GM23338 (cell line): ENCODE data around the gene CPXM2. TPM values are rescaled to one million over a fixed set of nuclear protein-coding genes. Genes with fewer than 3 reads are reported as not detected.

Experiments
- ATAC-seq: fragments of 200-7000 bp; cut with Tn5 transposase; 3 replicates; pipeline ENCODE4 v1.9.1; 2020
- DNase-seq: peaks from one replicate; pipeline ENCODE4 v3.0.0-alpha.2; 2015; ENCODE audit warnings: low spot score
- H2AFZ ChIP-seq: fragments of 200-600 bp; sonication (generic); 2 replicates; pipeline ENCODE4 v1.8.0; 2016; ENCODE audit warnings: antibody characterized with exemption, mild to moderate bottlenecking, moderate library complexity
- H3F3A ChIP-seq: fragments of 200-600 bp; sonication (generic); replicated peaks from 2 replicates; pipeline ENCODE4 v1.8.0; 2017; ENCODE audit warnings: antibody characterized with exemption, mixed run types, low read depth
- H3K27ac ChIP-seq: fragments of 200-600 bp; sonication (generic); 2 replicates; pipeline ENCODE4 v1.6.1; 2016; ENCODE audit warnings: low read depth
- H3K27me3 ChIP-seq: fragments of 200-600 bp; sonication (generic); 2 replicates; pipeline ENCODE4 v1.8.0; 2016; ENCODE audit warnings: mild to moderate bottlenecking, mixed run types, moderate library complexity; ENCODE audit not compliant: insufficient read depth
- H3K36me3 ChIP-seq: fragments of 200-600 bp; sonication (generic); 2 replicates; pipeline ENCODE4 v1.8.0; 2016; ENCODE audit warnings: mild to moderate bottlenecking; ENCODE audit not compliant: insufficient read depth
- H3K4me1 ChIP-seq: fragments of 200-600 bp; sonication (generic); 2 replicates; pipeline ENCODE4 v1.8.0; 2016; ENCODE audit warnings: mild to moderate bottlenecking, moderate library complexity; ENCODE audit not compliant: insufficient read depth
- H3K4me2 ChIP-seq: fragments of 200-600 bp; sonication (generic); 2 replicates; pipeline ENCODE4 v1.7.1; 2017; ENCODE audit warnings: mixed run types
- H3K4me3 ChIP-seq: fragments of 200-600 bp; sonication (generic); 2 replicates; pipeline ENCODE4 v1.6.1; 2016; ENCODE audit warnings: mixed run types
- H3K79me2 ChIP-seq: fragments of 200-600 bp; sonication (generic); replicated peaks from 2 replicates; pipeline ENCODE4 v1.8.0; 2017; ENCODE audit warnings: mild to moderate bottlenecking; ENCODE audit not compliant: insufficient read depth
- H3K9me2 ChIP-seq: fragments of 200-600 bp; sonication (generic); 2 replicates; pipeline ENCODE4 v1.8.0; 2017; ENCODE audit not compliant: insufficient read depth
- H4K20me1 ChIP-seq: fragments of 200-600 bp; sonication (generic); replicated peaks from 2 replicates; pipeline ENCODE4 v1.8.0; 2017; ENCODE audit warnings: mild to moderate bottlenecking; ENCODE audit not compliant: insufficient read depth
- H3K27ac Mint-ChIP-seq: 2 replicates; pipeline ENCODE4 v1.8.0; 2020; ENCODE audit warnings: inconsistent platforms, mild to moderate bottlenecking, moderate library complexity, mixed read lengths
- H3K27me3 Mint-ChIP-seq: 3 replicates; pipeline ENCODE4 v1.8.0; 2022; ENCODE audit warnings: low read depth, mild to moderate bottlenecking, moderate library complexity, mixed read lengths, inconsistent platforms; ENCODE audit not compliant: insufficient read depth, poor library complexity
- H3K36me3 Mint-ChIP-seq: 3 replicates; pipeline ENCODE4 v1.8.0; 2021; ENCODE audit warnings: low read depth, mild to moderate bottlenecking, inconsistent platforms, moderate library complexity, mixed read lengths
- H3K4me1 Mint-ChIP-seq: 3 replicates; pipeline ENCODE4 v1.8.0; 2020; ENCODE audit warnings: mild to moderate bottlenecking, inconsistent platforms, mixed read lengths
- H3K4me3 Mint-ChIP-seq: 3 replicates; pipeline ENCODE4 v1.8.0; 2021; ENCODE audit warnings: moderate library complexity, mild to moderate bottlenecking, inconsistent platforms, mixed read lengths
- H3K9me3 Mint-ChIP-seq: 3 replicates; pipeline ENCODE4 v1.8.0; 2020; ENCODE audit warnings: moderate library complexity, mild to moderate bottlenecking, inconsistent platforms, mixed read lengths
- EZH2 ChIP-seq: fragments of 200-600 bp; sonication (generic); IDR thresholded peaks from one replicate; pipeline ENCODE4 v1.8.0; 2017; ENCODE audit warnings: antibody characterized with exemption, mild to moderate bottlenecking, low read depth; ENCODE audit not compliant: unreplicated experiment
- EZH2phosphoT487 ChIP-seq: fragments of 200-600 bp; sonication (generic); IDR thresholded peaks from one replicate; pipeline ENCODE4 v1.8.1; 2018; ENCODE audit warnings: antibody characterized with exemption; ENCODE audit not compliant: unreplicated experiment
- POLR2AphosphoS5 ChIP-seq: IDR thresholded peaks from 2 replicates; pipeline ENCODE4 v1.6.1; 2016; ENCODE audit warnings: antibody characterized with exemption, low read depth
- REST ChIP-seq: IDR thresholded peaks from one replicate; pipeline ENCODE4 v1.6.1; 2018; ENCODE audit warnings: antibody characterized with exemption; ENCODE audit not compliant: unreplicated experiment
- STAT1 ChIP-seq: IDR thresholded peaks from one replicate; pipeline ENCODE4 v1.6.1; 2016; ENCODE audit warnings: antibody characterized with exemption; ENCODE audit not compliant: unreplicated experiment
- ZNF114 ChIP-seq: fragments of 250-450 bp; sonication (Bioruptor Pico); IDR thresholded peaks from 2 replicates; pipeline ENCODE4 v1.5.0; 2020; ENCODE audit warnings: mild to moderate bottlenecking, moderate library complexity
- ZNF331 ChIP-seq: fragments of 250-450 bp; sonication (Bioruptor Pico); IDR thresholded peaks from 2 replicates; pipeline ENCODE4 v1.5.0; 2020; ENCODE audit warnings: low read depth, mild to moderate bottlenecking, moderate library complexity
- ZNF462 ChIP-seq: fragments of 250-450 bp; sonication (Bioruptor Pico); IDR thresholded peaks from 2 replicates; pipeline ENCODE4 v1.5.0; 2020; ENCODE audit warnings: mild to moderate bottlenecking, moderate library complexity
- polyA plus RNA-seq: library from polyadenylated mRNA; unstranded; fragments of >200 nt; fragmentation: Nextera tagmentation; extraction: Ambion mirVana; gene quantifications from 2 replicates; pipeline ENCODE4 v1.2.1, GENCODE V29; 2016
- total RNA-seq: library from RNA; depleted of rRNA; stranded (reverse); fragments of >200 nt; shearing (Covaris generic); gene quantifications from 2 replicates; pipeline ENCODE4 v1.2.3, GENCODE V29; 2014

Gene CPXM2
- total and polyA plus RNA-seq, 2 experiments from 2014 or later, result 1.6 to 8.1 TPM

DNA sequence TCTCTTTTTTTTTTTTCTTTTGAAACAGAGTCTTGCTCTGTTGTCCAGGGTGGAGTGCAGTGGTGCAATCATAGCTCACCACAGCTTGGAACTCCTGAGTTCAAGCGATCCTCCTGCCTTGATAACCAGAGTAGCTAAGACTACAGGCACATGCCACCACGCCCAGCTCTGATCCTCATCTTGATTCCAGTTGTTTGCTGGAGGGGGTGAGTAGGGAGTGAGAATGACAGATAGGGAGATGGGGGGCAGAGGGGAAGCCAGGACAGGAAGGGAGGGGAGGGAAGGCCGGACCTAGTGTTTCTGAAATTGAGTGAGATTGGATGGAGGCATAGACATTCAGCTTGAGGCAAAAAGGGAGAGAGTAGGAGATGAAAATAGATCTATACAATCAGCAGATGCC lies 25.2 kb upstream of the CPXM2 start:
- H3K4me1 ChIP-seq, result peaks cover 15% of the 10 kb centered on the region
- no peaks in the 10 kb centered on the region for H3K9me2 ChIP-seq
- Mint-ChIP-seq H3K27me3 (peaks cover 6% of the 10 kb centered on the region), H3K36me3 (peaks cover 9% of the 10 kb centered on the region; the same call in 1 of the 3 replicates), H3K4me3 (no peak overlapping the region), H3K4me1 (peaks cover 23% of the 10 kb centered on the region), H3K9me3 (peaks cover 21% of the 10 kb centered on the region), H3K27ac (no peak overlapping the region)
- H4K20me1 ChIP-seq, result no peaks in the 10 kb centered on the region
- no peak overlapping the region for H3K4me3 ChIP-seq
- DNase-seq (no peak), ATAC-seq (no peak)
- no peaks in the 10 kb centered on the region for H3K27me3 ChIP-seq
- no peaks in the 10 kb centered on the region for H3K36me3 ChIP-seq
- H3K4me2 ChIP-seq, result no peak overlapping the region
- no peak overlapping the region for H3K27ac ChIP-seq
- no peaks in the 10 kb centered on the region for H3F3A ChIP-seq
- no peak overlapping the region for H2AFZ ChIP-seq
- TF ChIP-seq EZH2 (no peak), ZNF114 (no peak), STAT1 (no peak), POLR2AphosphoS5 (no peak), ZNF331 (CRISPR knock-in tag) (no peak), REST (no peak), EZH2phosphoT487 (no peak), ZNF462 (CRISPR knock-in tag) (no peak)
- H3K79me2 ChIP-seq, result no peaks in the 10 kb centered on the region
